MM.1S (cell line): Measurements from ENCODE around the gene FOXP1.

Experiments used
- DNase-seq: peaks from one replicate; pipeline ENCODE4 v3.0.0-alpha.2; 2015
- H2AFZ ChIP-seq: fragments of 300-600 bp; sonication (generic); 2 replicates; pipeline ENCODE4 v1.6.0; 2016; ENCODE audit warnings: antibody characterized with exemption, low read length
- H3F3A ChIP-seq: fragments of 300-600 bp; sonication (generic); 2 replicates; pipeline ENCODE4 v1.6.1; 2016; ENCODE audit warnings: mild to moderate bottlenecking, antibody characterized with exemption, low read length, moderate library complexity, mixed read lengths; ENCODE audit not compliant: insufficient read depth
- H3K27ac ChIP-seq: fragments of 300-600 bp; sonication (generic); 2 replicates; pipeline ENCODE4 v1.5.1; 2016; ENCODE audit warnings: mild to moderate bottlenecking, low read length
- H3K27me3 ChIP-seq: fragments of 300-600 bp; sonication (generic); replicated peaks from 2 replicates; pipeline ENCODE4 v1.6.0; 2016; ENCODE audit warnings: low read length; ENCODE audit not compliant: insufficient read depth
- H3K36me3 ChIP-seq: fragments of 300-600 bp; sonication (generic); replicated peaks from 2 replicates; pipeline ENCODE4 v1.6.1; 2016; ENCODE audit warnings: mild to moderate bottlenecking, low read length, mixed read lengths; ENCODE audit not compliant: insufficient read depth
- H3K4me1 ChIP-seq: fragments of 300-600 bp; sonication (generic); 2 replicates; pipeline ENCODE4 v1.6.1; 2016; ENCODE audit warnings: low read length, mixed read lengths
- H3K4me2 ChIP-seq: fragments of 300-600 bp; sonication (generic); 2 replicates; pipeline ENCODE4 v1.6.0; 2016; ENCODE audit warnings: low read depth, low read length
- H3K4me3 ChIP-seq: fragments of 300-600 bp; sonication (generic); 2 replicates; pipeline ENCODE4 v1.5.1; 2016; ENCODE audit warnings: low read length, mixed read lengths
- H3K79me2 ChIP-seq: fragments of 300-600 bp; sonication (generic); 2 replicates; pipeline ENCODE4 v1.6.1; 2016; ENCODE audit warnings: mixed run types, low read length, mixed read lengths
- H3K9ac ChIP-seq: fragments of 300-600 bp; sonication (generic); 2 replicates; pipeline ENCODE4 v1.6.1; 2016; ENCODE audit warnings: low read length, mixed read lengths
- H3K9me2 ChIP-seq: fragments of 300-600 bp; sonication (generic); replicated peaks from 2 replicates; pipeline ENCODE4 v1.6.1; 2016; ENCODE audit warnings: mild to moderate bottlenecking, low read length, mixed read lengths; ENCODE audit not compliant: insufficient read depth
- H3K9me3 ChIP-seq: fragments of 300-600 bp; sonication (generic); replicated peaks from 2 replicates; pipeline ENCODE4 v1.6.1; 2016; ENCODE audit warnings: mild to moderate bottlenecking, low read length, mixed read lengths; ENCODE audit not compliant: insufficient read depth
- H4K20me1 ChIP-seq: fragments of 300-600 bp; sonication (generic); 2 replicates; pipeline ENCODE4 v1.6.1; 2016; ENCODE audit warnings: mild to moderate bottlenecking, low read length, moderate library complexity, mixed read lengths; ENCODE audit not compliant: insufficient read depth
- EZH2 ChIP-seq: fragments of 300-600 bp; sonication (generic); optimal IDR thresholded peaks from 2 replicates; pipeline ENCODE3; 2017; ENCODE audit warnings: low read depth, mild to moderate bottlenecking, antibody characterized with exemption, low read length, mixed read lengths
- EZH2phosphoT487 ChIP-seq: fragments of 300-600 bp; sonication (generic); IDR thresholded peaks from 2 replicates; pipeline ENCODE4 v1.6.1; 2018; ENCODE audit warnings: antibody characterized with exemption, low read length
- TF ChIP-seq, protein P1 (sequence below): fragments of 300-600 bp; sonication (generic); IDR thresholded peaks from 2 replicates; pipeline ENCODE4 v1.5.1; 2016; ENCODE audit warnings: antibody characterized with exemption, low read length, mixed read lengths

Gene FOXP1

DNA sequence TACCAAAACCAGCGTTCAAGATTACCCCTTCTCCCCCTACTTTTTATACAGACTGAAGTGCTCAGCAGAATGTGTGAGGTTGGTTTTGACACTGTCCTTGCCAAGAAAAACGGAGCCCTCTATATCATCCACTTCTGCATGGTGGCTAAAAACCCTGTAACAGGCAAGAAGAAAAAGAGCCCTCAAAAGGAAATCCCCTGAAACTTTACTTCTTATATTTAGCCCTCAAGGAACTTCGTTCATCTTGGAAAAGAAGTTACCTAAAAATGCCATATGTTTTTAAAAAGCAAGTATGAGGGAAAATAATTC is 473.6 kb downstream of the FOXP1 start:
- Histone ChIP-seq H3F3A (no peaks in the 10 kb centered on the region), H3K4me3 (no peak overlapping the region), H3K4me2 (no peak overlapping the region), H3K79me2 (no peaks in the 10 kb centered on the region), H2AFZ (no peak overlapping the region), H3K27me3 (no peaks in the 10 kb centered on the region), H3K9ac (no peak overlapping the region), H3K4me1 (no peaks in the 10 kb centered on the region), H3K27ac (no peak overlapping the region), H3K9me3 (no peaks in the 10 kb centered on the region), H3K9me2 (no peaks in the 10 kb centered on the region), H4K20me1 (no peaks in the 10 kb centered on the region), H3K36me3 (no peaks in the 10 kb centered on the region; the same call in 1 of the 2 replicates)
- TF ChIP-seq EZH2, result no peak
- no peak for DNase-seq

DNA sequence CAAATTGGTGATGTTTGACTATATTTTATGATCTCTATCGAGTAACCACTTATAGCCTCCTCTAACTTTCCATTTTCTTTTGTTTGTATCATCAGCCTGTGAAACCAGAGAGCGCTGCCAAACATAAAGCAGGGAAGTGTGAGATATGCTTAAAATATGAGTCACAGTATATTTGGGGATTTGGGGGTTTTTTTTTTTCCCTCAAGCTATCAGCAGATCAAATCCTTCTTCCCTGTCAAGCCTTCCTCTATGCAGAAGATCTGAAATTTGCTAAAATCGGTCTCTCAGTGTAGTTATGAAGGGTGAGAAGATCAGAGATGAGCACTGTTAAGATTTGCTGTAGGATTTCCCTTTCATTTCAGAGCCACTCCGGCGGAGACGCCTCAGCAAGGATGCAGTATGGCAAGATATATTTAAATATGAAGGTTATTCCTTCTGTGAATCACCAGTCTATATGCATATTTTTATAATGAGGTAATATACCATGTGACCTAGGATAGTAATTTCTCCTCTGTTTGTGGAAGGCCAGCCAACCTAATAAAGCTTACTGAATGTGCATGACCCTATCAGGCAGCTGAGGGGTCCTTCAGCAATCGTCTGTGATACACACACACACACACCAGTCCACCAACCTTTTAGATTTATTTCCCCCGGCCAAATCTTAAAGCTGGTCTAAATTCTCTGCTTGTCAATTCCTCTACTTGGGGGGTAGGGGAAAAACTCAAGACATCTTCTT is 474.1 kb downstream of the FOXP1 start:
- Histone ChIP-seq H3K36me3 (no peaks in the 10 kb centered on the region; the same call in 1 of the 2 replicates), H3K27me3 (no peaks in the 10 kb centered on the region), H3K79me2 (no peaks in the 10 kb centered on the region), H3F3A (no peaks in the 10 kb centered on the region), H2AFZ (no peak overlapping the region), H4K20me1 (no peaks in the 10 kb centered on the region), H3K4me2 (no peak overlapping the region), H3K9me3 (no peaks in the 10 kb centered on the region), H3K9me2 (no peaks in the 10 kb centered on the region), H3K4me3 (no peak overlapping the region), H3K27ac (no peak overlapping the region), H3K4me1 (no peaks in the 10 kb centered on the region), H3K9ac (no peak overlapping the region)
- TF ChIP-seq EZH2phosphoT487 (no peak), EZH2 (no peak)
- TF ChIP-seq, protein P1, sequence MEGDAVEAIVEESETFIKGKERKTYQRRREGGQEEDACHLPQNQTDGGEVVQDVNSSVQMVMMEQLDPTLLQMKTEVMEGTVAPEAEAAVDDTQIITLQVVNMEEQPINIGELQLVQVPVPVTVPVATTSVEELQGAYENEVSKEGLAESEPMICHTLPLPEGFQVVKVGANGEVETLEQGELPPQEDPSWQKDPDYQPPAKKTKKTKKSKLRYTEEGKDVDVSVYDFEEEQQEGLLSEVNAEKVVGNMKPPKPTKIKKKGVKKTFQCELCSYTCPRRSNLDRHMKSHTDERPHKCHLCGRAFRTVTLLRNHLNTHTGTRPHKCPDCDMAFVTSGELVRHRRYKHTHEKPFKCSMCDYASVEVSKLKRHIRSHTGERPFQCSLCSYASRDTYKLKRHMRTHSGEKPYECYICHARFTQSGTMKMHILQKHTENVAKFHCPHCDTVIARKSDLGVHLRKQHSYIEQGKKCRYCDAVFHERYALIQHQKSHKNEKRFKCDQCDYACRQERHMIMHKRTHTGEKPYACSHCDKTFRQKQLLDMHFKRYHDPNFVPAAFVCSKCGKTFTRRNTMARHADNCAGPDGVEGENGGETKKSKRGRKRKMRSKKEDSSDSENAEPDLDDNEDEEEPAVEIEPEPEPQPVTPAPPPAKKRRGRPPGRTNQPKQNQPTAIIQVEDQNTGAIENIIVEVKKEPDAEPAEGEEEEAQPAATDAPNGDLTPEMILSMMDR, result no peak
- no peak for DNase-seq

DNA sequence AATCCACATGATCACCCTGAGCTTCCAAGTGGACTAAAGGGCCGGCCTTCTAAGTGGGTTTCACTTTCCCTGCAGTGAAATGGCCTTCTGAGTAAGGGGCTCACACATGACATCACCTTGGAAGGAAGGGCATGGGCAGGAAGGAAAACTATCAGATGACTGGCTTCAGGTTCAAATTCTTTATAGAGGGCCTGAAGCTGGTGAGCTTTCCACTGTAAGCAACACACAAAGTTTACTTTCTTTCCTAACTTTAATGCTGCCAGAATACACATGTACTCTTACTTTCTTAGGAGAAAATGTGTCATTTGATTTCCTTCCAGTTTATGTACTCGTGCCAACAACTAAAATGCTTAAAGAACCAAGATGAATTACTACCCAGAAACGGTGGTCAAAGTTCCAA is 475.6 kb downstream of the FOXP1 start:
- Histone ChIP-seq H3K4me1 (no peaks in the 10 kb centered on the region), H3K4me3 (no peak overlapping the region), H2AFZ (no peak overlapping the region), H3K4me2 (no peak overlapping the region), H3K9me2 (no peaks in the 10 kb centered on the region), H3K27me3 (no peaks in the 10 kb centered on the region), H3K9me3 (no peaks in the 10 kb centered on the region), H4K20me1 (no peaks in the 10 kb centered on the region), H3K9ac (no peak overlapping the region), H3K27ac (no peak overlapping the region), H3K36me3 (no peaks in the 10 kb centered on the region; the same call in 1 of the 2 replicates), H3K79me2 (no peaks in the 10 kb centered on the region), H3F3A (no peaks in the 10 kb centered on the region)
- no peak for DNase-seq
- TF ChIP-seq EZH2phosphoT487, result no peak

DNA sequence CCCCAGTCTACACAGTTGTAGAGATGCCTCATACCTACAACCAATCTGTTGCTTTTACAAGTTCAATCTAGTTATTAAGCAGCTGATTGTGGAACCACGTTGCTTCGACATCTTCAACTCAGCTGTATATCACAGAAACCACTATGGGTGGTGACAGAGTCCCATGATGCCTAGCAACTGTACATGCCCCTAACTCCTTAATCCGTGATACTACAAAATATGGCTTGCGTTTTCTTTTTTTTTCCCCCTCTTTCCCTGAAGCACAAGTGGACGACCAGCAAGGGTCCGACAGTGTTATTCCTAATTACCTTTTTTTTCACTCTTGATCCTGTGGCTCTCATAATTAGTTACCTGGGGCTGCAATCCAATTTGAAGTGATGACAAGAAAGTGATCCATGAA is 478.6 kb downstream of the FOXP1 start:
- Histone ChIP-seq H2AFZ (no peak overlapping the region), H3K4me1 (no peaks in the 10 kb centered on the region), H3K9me3 (no peaks in the 10 kb centered on the region), H3F3A (no peaks in the 10 kb centered on the region), H3K79me2 (no peaks in the 10 kb centered on the region), H3K9ac (no peak overlapping the region), H3K4me2 (no peak overlapping the region), H4K20me1 (no peaks in the 10 kb centered on the region), H3K9me2 (no peaks in the 10 kb centered on the region), H3K36me3 (no peaks in the 10 kb centered on the region), H3K27ac (no peak overlapping the region), H3K4me3 (no peak overlapping the region), H3K27me3 (no peaks in the 10 kb centered on the region)
- TF ChIP-seq, protein P1, result no peak
- TF ChIP-seq EZH2, result no peak
- no peak for DNase-seq
